ENCODE results near the gene ABHD2.
"Not testable (repeated sequence)": the region's sequence is repeated elsewhere in the genome, so short reads cannot be mapped to it uniquely, and the experiment has no call there.

Gene ABHD2, protein sequence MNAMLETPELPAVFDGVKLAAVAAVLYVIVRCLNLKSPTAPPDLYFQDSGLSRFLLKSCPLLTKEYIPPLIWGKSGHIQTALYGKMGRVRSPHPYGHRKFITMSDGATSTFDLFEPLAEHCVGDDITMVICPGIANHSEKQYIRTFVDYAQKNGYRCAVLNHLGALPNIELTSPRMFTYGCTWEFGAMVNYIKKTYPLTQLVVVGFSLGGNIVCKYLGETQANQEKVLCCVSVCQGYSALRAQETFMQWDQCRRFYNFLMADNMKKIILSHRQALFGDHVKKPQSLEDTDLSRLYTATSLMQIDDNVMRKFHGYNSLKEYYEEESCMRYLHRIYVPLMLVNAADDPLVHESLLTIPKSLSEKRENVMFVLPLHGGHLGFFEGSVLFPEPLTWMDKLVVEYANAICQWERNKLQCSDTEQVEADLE

DNA sequence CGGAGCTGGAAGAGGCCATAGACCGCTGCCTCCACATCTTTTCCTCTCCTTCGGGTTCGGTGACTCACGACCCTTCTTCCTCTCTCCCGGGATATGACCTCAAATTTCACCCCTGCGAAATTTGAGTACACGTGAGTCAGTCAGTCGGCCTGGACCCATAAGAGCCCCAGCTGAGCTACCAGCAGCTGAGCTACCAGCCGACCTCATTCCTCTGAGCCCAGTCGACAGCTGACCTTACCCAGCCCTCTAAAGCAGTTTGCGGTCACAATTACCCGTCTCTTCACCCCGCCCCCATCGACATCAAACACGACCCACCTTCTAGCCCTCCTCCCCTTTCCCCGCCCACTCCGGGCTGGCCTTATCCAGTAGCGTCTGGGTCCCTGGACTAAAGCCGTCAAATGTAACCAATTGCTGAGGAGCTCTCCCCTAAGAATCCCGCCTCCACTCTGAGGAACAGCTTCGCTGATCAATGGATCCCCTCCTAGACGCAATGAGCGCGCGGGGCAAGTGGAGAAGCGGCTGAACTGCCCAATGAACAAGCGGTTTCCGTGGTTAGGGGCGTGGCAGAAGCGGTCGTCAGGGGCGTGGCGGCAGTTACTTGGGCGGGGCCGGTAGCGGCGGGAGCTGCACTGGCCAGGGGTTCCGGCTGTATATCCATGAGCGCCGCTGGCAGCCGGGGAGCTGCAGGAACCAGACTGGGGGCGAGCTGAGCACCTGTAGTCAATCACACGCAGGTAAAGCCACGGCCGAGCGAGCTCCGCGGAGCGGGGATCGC lies at the start of gene ABHD2:
TSS of gene ABHD2 (plus strand) at position 627 of the 775 bp plus-strand sequence. CDS start 27,872 bp downstream, outside the sequence.
- DNase-seq: peak; percentile 99

GRCh38 chr15:89039142-89039541 lies 49.1 kb upstream of the ABHD2 start:
- no peak for DNase-seq

- DNase-seq: no peak
These were observed 46.7 kb upstream of the ABHD2 start for GRCh38 chr15:89041507-89041906.

GRCh38 chr15:89042387-89042786 lies 45.9 kb upstream of the ABHD2 start:
- DNase-seq: no peak

DNA sequence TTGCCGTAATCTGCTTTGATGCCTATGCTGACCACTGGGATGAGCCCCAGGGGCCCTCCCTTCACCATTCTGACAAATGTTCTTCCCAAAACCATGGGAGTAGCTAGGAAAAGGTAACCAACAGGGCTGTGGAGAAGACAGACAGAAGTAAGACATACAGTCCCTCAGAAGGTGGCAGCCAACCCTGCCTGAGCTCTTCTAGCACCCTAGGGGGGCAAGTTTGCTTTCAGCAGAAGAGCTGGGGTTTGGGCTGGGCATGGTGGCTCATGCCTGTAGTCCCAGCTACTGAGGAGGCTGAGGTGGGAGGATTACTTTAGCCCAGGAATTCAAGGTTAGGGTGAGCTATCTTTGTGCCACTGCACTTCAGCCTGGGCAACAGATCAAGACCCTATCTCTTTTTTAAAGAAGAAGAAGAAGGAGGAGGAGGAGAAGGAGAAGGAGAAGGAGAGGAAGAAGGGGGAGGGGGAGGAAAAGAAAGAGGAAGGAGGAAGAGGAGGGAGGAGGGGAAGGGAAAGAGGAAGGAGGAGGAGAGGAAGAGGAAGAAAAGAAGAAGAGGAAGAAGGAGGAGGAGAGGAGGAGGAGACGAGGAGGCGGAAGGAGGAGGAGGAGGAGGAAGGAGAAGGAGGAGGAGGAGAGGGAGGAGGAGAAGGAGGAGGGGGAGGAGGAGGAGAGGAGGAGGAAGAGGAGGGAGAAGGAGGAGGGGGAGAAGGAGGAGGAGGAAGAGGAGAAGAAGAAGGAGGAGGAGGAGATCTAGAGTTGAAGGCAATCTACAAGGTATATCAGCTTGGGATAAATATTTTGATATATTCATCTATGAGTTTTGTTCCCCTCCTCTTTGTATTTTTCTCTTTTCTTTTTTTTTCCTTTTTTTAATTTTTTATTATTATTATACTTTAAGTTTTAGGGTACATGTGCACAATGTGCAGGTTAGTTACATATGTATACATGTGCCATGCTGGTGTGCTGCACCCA lies 44.9 kb upstream of the ABHD2 start:
- no peak for DNase-seq

DNA sequence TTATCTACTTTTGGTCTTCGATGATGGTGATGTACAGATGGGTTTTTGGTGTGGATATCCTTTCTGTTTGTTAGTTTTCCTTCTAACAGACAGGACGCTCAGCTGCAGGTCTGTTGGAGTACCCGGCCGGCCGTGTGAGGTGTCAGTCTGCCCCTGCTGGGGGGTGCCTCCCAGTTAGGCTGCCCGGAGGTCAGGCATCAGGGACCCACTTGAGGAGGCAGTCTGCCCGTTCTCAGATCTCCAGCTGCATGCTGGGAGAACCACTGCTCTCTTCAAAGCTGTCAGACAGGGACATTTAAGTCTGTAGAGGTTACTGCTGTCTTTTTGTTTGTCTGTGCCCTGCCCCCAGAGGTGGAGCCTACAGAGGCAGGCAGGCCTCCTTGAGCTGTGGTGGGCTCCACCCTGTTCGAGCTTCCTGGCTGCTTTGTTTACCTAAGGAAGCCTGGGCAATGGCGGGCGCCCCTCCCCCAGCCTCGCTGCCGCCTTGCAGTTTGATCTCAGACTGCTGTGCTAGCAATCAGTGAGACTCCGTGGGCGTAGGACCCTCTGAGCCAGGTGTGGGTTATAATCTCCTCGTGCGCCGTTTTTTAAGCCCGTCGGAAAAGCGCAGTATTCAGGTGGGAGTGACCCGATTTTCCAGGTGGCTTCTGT lies 39.1 kb upstream of the ABHD2 start:
- not testable (repeated sequence) for DNase-seq

DNA sequence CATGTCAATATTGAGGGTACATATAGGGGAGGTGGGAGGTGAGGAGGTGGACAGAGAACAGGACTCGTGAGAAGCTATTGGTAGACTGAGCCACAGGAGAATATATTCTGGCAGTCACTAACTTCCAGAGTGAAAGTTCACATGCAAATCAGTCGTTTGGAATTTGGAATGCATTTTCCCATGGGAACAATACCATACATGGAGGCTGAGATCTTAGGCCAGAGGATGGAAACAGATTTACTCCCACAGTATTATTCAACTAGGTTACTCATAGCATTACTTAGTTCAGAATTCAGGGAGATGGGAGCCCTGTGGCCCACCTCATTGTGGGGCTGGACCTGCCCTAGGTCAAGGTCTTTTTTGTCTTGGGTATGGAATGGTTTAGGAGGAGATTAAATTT lies 36.4 kb upstream of the ABHD2 start:
- DNase-seq: no peak

DNA sequence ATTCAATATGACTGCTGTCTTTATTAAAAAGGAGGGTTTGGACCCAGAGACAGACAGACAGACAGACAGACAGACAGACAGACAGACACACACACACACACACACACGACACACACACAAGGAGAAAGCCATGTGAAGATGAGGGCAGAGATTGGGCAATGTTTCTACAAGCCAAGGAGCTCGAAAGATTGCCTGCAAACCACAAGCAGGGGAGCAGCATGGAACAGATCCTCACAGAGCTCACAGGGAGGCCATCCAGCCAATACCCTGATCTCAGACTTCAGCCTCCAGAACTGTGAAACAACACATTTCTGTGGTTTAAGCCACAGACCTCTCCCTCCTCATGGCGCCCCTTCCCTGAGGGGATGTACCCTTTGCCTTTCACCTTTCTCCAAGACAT lies 35.8 kb upstream of the ABHD2 start:
- DNase-seq: no peak

GRCh38 chr15:89054873-89055272 lies 33.4 kb upstream of the ABHD2 start:
- no peak for DNase-seq

GRCh38 chr15:89057506-89058133 lies 30.6 kb upstream of the ABHD2 start:
- peak; percentile 86 for DNase-seq

GRCh38 chr15:89058376-89058775 lies 29.9 kb upstream of the ABHD2 start:
- DNase-seq: no peak

DNA sequence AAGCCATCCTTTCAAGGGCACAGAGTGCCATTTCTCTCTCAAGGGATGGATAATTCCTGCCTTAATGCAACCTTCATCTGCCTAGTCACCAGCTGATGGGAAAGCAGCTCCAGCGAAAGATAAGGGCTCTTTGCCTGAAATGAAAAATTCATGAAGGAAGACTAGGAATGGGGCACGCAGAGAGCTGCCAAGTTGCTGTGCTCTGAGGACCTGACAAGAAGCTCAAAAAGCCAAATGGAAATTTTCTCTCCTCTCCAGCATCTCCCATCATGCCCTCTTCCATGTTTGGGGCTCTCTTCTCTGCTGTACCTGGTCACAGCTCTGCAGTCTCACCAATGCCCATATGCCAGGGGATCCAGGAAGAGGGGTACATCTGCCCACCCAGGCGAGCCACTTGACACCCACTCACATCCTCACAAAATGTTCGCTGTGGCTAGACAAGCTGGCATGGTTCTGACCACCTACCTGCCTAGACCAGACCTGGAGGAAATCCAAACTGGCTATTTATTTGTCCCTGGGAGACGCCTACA lies 29.3 kb upstream of the ABHD2 start:
- DNase-seq: no peak

DNA sequence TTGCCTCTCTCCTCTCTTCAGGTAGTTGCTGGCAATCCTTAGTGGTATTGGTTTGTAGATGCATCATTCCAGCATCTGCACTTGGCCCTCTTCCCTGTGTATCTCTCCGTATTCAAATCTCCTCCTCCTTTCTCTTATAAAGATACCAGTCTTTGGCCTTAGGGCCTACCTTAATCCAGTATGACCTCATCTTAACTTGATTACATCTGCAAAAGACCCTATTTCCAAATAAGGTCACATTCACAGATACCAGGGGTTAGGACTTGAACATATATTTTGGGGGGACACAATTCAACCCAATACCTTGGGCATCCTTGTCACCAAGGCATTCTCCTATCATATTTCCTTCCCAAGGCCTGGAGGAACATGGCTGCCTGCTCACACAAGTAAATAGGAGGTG lies 22.0 kb upstream of the ABHD2 start:
- no peak for DNase-seq

DNA sequence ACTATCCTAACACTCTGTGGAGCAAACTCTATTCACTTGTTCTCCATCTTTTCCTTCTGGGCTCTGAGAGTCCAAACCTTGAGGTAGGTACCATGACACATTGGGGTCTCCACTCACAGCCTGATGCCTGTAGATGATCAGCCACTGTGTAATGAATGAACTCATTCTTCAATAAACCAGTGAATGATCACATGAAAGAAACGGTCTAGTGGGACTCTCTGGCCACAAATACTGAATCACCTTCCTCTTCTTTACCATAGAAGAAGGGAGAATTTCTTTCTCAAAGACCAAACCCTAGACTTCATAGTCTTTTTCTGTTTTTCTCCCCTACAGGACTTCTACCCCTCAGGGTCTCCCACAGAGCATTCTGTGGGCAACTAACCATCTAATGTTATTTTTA lies 20.5 kb upstream of the ABHD2 start:
- DNase-seq: no peak

DNA sequence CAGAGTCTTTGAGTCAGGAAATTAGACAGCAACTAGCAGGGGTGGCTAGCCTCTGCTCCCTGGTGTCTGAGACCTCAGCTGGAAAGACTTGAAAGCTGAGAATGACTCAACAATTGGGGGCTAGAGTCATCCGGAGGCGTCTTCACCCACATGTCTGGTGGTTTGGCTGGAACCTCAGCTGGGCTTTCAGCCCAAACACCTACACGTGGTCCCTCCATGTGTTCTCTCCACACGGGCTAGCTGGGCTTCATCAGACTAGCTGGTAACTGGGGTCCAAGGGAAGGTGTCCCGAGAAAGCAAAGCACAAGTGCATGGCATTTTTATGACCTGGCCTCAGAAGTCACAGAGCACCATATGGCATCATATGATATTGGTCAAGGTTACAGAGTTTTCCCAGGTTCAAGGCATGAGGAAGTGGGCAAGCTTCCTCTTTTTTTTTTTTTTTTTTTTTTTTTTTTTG lies 19.9 kb upstream of the ABHD2 start:
- DNase-seq: no peak

GRCh38 chr15:89070197-89071124 lies 17.8 kb upstream of the ABHD2 start:
- DNase-seq: no peak

- DNase-seq: no peak
These were observed 16.8 kb upstream of the ABHD2 start for GRCh38 chr15:89071471-89071870.

DNA sequence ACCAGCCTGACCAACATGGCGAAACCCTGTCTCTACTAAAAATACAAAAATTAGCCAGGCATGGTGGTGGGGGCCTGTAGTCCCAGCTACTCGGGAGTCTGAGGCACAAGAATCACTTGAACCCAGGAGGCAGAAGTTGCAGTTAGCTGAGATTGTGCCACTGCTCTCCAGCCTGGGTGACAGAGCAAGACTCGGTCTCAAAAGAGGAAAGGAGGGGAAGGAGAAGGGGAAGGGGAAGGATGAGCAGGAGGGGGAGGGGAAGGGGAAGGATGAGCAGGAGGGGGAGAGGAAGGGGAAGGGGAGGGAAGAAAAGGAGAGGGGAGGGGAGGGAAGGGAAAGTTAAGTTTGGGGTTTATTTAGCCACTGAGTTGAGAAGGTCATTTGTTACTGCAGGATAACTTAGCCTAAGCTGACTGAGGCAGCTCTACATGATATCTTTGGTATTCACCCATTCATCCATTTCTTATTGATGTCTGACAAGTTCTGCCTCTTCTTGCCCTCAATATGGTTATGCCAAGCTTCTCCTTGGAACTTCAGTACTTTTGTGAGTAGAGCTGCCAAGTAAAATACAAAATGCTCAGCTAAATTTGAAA lies 15.9 kb upstream of the ABHD2 start:
- no peak for DNase-seq

DNA sequence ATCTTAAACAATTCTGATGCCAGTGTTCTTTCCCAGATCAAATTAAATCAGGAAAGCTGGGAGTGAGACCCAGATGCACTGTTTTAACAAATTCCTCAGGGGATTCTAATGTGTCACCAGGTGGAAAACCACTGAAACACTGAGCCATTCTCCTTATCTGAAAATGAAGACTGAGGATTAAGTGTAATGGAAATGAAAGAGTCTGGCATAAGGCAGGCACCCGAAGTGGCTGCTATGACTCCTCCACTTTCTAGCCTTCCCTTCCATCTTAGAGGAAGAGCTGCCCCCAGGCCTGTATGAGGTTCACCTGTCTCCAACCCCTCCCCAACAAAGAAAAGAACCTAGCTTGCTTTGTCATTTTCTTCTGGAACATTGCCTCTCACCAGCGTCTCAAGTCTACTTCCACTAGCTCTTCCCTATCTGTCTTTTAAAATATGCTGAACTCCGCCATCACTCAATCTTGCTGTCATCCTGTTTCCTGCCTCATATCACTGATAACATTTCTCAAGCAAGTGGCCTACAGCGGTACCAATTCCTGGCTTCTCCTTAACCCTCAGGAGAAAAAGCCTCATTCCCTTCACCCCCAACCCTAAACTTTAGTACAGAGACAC lies 13.7 kb upstream of the ABHD2 start:
- DNase-seq: no peak
